ENCODE data around the gene CDC42BPB. TPM values are rescaled to one million over a fixed set of nuclear protein-coding genes. Genes with fewer than 3 reads are reported as not detected.

The CDC42BPB gene
- total and polyA plus RNA-seq, 2 of the 13 experiments (the other 11 are each of a cell fraction or from before 2014, with no cell fraction given) = 19.7 to 32.3 TPM

DNA sequence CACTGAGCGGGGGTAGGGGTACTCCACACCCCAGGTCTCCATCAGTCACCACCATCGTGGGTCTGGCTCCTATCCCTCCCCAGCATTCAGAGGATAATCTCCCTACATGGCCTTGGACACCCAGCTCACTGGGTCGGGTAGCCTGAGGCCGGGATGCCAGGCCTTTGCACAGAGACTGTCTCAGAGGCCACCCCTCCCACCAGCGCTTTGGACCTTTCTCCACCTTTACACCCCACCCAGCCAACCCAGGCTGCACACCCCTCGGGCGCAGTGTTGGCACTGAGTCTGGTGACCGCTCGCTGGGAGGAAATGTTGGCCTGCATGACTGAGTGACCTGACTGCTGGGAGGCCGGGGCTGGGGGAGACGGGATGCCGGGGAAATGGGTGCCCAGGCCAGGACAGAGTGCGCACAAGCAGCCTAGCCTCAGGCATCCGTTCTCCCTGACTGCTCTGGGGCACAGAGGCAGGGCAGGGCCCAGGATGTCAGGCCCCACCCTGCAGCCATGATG lies 16.1 kb upstream of the CDC42BPB start (continued):
- TF ChIP-seq, protein P1, sequence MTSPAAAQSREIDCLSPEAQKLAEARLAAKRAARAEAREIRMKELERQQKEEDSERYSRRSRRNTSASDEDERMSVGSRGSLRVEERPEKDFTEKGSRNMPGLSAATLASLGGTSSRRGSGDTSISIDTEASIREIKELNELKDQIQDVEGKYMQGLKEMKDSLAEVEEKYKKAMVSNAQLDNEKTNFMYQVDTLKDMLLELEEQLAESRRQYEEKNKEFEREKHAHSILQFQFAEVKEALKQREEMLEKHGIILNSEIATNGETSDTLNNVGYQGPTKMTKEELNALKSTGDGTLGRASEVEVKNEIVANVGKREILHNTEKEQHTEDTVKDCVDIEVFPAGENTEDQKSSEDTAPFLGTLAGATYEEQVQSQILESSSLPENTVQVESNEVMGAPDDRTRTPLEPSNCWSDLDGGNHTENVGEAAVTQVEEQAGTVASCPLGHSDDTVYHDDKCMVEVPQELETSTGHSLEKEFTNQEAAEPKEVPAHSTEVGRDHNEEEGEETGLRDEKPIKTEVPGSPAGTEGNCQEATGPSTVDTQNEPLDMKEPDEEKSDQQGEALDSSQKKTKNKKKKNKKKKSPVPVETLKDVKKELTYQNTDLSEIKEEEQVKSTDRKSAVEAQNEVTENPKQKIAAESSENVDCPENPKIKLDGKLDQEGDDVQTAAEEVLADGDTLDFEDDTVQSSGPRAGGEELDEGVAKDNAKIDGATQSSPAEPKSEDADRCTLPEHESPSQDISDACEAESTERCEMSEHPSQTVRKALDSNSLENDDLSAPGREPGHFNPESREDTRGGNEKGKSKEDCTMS (CRISPR knock-in tag; conservative IDR thresholded peaks at IDR 0.05) = no peak
- TF ChIP-seq ZNF768 (CRISPR knock-in tag; IDR thresholded peaks at IDR 0.05) (peak; percentile 54; the same call in 1 of the 2 replicates), XBP1 (CRISPR knock-in tag; IDR thresholded peaks at IDR 0.05) (no peak), ZBTB3 (CRISPR knock-in tag; IDR thresholded peaks at IDR 0.05; ENCODE audit: borderline replicate concordance, low read depth) (no peak), ZNF850 (CRISPR knock-in tag; conservative IDR thresholded peaks at IDR 0.05) (no peak), TRIM24 (CRISPR knock-in tag; IDR thresholded peaks at IDR 0.05) (no peak), ARNT2 (CRISPR knock-in tag; IDR thresholded peaks at IDR 0.05; ENCODE audit: low read depth) (no peak), ARNTL (CRISPR knock-in tag; IDR thresholded peaks at IDR 0.05) (no peak), ZNF292 (CRISPR knock-in tag; IDR thresholded peaks at IDR 0.05; ENCODE audit: borderline replicate concordance, low read depth) (no peak), ASH2L (IDR thresholded peaks at IDR 0.05; ENCODE audit: insufficient read length, low read depth, low read length) (no peak), PHB2 (IDR thresholded peaks at IDR 0.05; ENCODE audit: partially characterized antibody) (no peak), SETDB1 (CRISPR knock-in tag; IDR thresholded peaks at IDR 0.05; ENCODE audit: borderline replicate concordance) (no peak), ZC3H4 (CRISPR knock-in tag; IDR thresholded peaks at IDR 0.05; ENCODE audit: borderline replicate concordance) (no peak), MIXL1 (CRISPR knock-in tag; IDR thresholded peaks at IDR 0.05) (no peak), HNRNPUL1 (IDR thresholded peaks at IDR 0.05; ENCODE audit: low read depth, low read length) (no peak), ATAD3A (CRISPR knock-in tag; IDR thresholded peaks at IDR 0.05) (no peak), SPEN (CRISPR knock-in tag; IDR thresholded peaks at IDR 0.05; ENCODE audit: low read depth) (no peak), RBAK (CRISPR knock-in tag; IDR thresholded peaks at IDR 0.05) (no peak), KLF12 (CRISPR knock-in tag; IDR thresholded peaks at IDR 0.05; ENCODE audit: borderline replicate concordance) (no peak), ZNF138 (CRISPR knock-in tag; IDR thresholded peaks at IDR 0.05; ENCODE audit: low read depth) (no peak), ZMYM2 (CRISPR knock-in tag; IDR thresholded peaks at IDR 0.05) (no peak), ZSCAN25 (CRISPR knock-in tag; IDR thresholded peaks at IDR 0.05) (no peak), SAP130 (CRISPR knock-in tag; IDR thresholded peaks at IDR 0.05; ENCODE audit: low read depth) (0 out of 2 replicates have a peak, but pooled peaks have one; percentile 4), PHF20 (CRISPR knock-in tag; IDR thresholded peaks at IDR 0.05) (no peak), NR3C1 (CRISPR knock-in tag; IDR thresholded peaks at IDR 0.05) (no peak), ARNT (IDR thresholded peaks at IDR 0.05) (no peak), CREM (IDR thresholded peaks at IDR 0.05) (no peak), CREM (CRISPR knock-in tag; IDR thresholded peaks at IDR 0.05) (no peak), ZNF335 (CRISPR knock-in tag; IDR thresholded peaks at IDR 0.05) (no peak)
- TF ChIP-seq, protein P2, sequence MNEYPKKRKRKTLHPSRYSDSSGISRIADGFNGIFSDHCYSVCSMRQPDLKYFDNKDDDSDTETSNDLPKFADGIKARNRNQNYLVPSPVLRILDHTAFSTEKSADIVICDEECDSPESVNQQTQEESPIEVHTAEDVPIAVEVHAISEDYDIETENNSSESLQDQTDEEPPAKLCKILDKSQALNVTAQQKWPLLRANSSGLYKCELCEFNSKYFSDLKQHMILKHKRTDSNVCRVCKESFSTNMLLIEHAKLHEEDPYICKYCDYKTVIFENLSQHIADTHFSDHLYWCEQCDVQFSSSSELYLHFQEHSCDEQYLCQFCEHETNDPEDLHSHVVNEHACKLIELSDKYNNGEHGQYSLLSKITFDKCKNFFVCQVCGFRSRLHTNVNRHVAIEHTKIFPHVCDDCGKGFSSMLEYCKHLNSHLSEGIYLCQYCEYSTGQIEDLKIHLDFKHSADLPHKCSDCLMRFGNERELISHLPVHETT (CRISPR knock-in tag; conservative IDR thresholded peaks at IDR 0.05) = no peak
- TF ChIP-seq, protein P3, sequence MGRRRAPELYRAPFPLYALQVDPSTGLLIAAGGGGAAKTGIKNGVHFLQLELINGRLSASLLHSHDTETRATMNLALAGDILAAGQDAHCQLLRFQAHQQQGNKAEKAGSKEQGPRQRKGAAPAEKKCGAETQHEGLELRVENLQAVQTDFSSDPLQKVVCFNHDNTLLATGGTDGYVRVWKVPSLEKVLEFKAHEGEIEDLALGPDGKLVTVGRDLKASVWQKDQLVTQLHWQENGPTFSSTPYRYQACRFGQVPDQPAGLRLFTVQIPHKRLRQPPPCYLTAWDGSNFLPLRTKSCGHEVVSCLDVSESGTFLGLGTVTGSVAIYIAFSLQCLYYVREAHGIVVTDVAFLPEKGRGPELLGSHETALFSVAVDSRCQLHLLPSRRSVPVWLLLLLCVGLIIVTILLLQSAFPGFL (CRISPR knock-in tag; IDR thresholded peaks at IDR 0.05) = no peak
